Mesodermal cell (in vitro differentiated cells): ENCODE data around the gene GABRQ.

Source experiments
- H3K27ac ChIP-seq: 2 replicates; pipeline ENCODE4 v1.7.0; 2013; ENCODE audit warnings: mild to moderate bottlenecking, low read depth, low read length, moderate library complexity; ENCODE audit not compliant: severe bottlenecking
- H3K36me3 ChIP-seq: 2 replicates; pipeline ENCODE4 v1.7.1; 2013; ENCODE audit warnings: mild to moderate bottlenecking, low read length, moderate library complexity; ENCODE audit not compliant: control insufficient read depth, insufficient read depth
- H3K4me1 ChIP-seq: one replicate; pipeline ENCODE4 v1.7.1; 2013; ENCODE audit warnings: mild to moderate bottlenecking, low read length; ENCODE audit not compliant: insufficient read depth, control insufficient read depth, poor library complexity, severe bottlenecking
- H3K4me3 ChIP-seq: 2 replicates; pipeline ENCODE4 v1.7.0; 2013; ENCODE audit warnings: low read length, control low read depth, mild to moderate bottlenecking; ENCODE audit not compliant: insufficient read depth, poor library complexity, severe bottlenecking; ENCODE audit errors: extremely low read depth
- H3K9me3 ChIP-seq: 2 replicates; pipeline ENCODE4 v1.7.1; 2013; ENCODE audit warnings: mild to moderate bottlenecking, low read length, moderate library complexity; ENCODE audit not compliant: control insufficient read depth
- WGBS, 2 experiments: methylation state at CpG; one replicate each; pipeline ENCODE4 v1.1.5; 2013; ENCODE audit warnings: missing lambda C conversion rate in 2 of 2; ENCODE audit not compliant: insufficient coverage in 2 of 2; 5-methylcytosine and 5-hydroxymethylcytosine counted together

Gene GABRQ

GRCh38 chrX:152640034-152640818 is 2.5 kb downstream of the GABRQ start:
- Histone ChIP-seq H3K27ac (no peak overlapping the region), H3K4me1 (no peaks in the 10 kb centered on the region), H3K9me3 (no peaks in the 10 kb centered on the region), H3K36me3 (no peaks in the 10 kb centered on the region), H3K4me3 (no peak overlapping the region)
- 78 to 93% methylated on average over 4 to 7 of the region's 18 CpGs for WGBS, 2 experiments

- Histone ChIP-seq H3K36me3 (no peaks in the 10 kb centered on the region), H3K4me1 (no peaks in the 10 kb centered on the region), H3K4me3 (no peak overlapping the region), H3K27ac (no peak overlapping the region), H3K9me3 (no peaks in the 10 kb centered on the region)
- 31 to 53% methylated on average over 2 of the region's 10 CpGs for WGBS, 2 experiments
Measured at GRCh38 chrX:152641256-152641875, 3.7 kb downstream of the GABRQ start.

GRCh38 chrX:152641996-152642395 is 4.3 kb downstream of the GABRQ start:
- Histone ChIP-seq H3K4me1 (no peaks in the 10 kb centered on the region), H3K27ac (no peak overlapping the region), H3K4me3 (no peak overlapping the region), H3K36me3 (no peaks in the 10 kb centered on the region), H3K9me3 (no peaks in the 10 kb centered on the region)
- 39% methylated on average over 3 of the region's 6 CpGs; no CpG with 5 or more reads in 1 of the 2 experiments for WGBS, 2 experiments

GRCh38 chrX:152642931-152643564 is 5.4 kb downstream of the GABRQ start:
- Histone ChIP-seq H3K4me1 (no peaks in the 10 kb centered on the region), H3K36me3 (no peaks in the 10 kb centered on the region)
- 53 to 88% methylated on average over 2 to 4 of the region's 11 CpGs for WGBS, 2 experiments

GRCh38 chrX:152646961-152647360 is 9.3 kb downstream of the GABRQ start:
- WGBS, 2 experiments: 93 to 94% methylated on average over 6 to 8 of the region's 12 CpGs
- H3K27ac ChIP-seq: no peak overlapping the region
- H3K9me3 ChIP-seq: no peaks in the 10 kb centered on the region
- H3K36me3 ChIP-seq: no peaks in the 10 kb centered on the region
- H3K4me1 ChIP-seq: no peaks in the 10 kb centered on the region
- H3K4me3 ChIP-seq: no peak overlapping the region

More at GRCh38 chrX:152642931-152643564, 5.4 kb downstream of the GABRQ start:
- Histone ChIP-seq H3K9me3 (no peaks in the 10 kb centered on the region), H3K27ac (no peak overlapping the region), H3K4me3 (no peak overlapping the region)

GRCh38 chrX:152647978-152648377 is 10.3 kb downstream of the GABRQ start:
- 100% methylated on average over 2 of the region's 5 CpGs; no CpG with 5 or more reads in 1 of the 2 experiments for WGBS, 2 experiments
- Histone ChIP-seq H3K36me3 (no peaks in the 10 kb centered on the region), H3K27ac (no peak overlapping the region), H3K4me1 (no peaks in the 10 kb centered on the region), H3K4me3 (no peak overlapping the region), H3K9me3 (no peaks in the 10 kb centered on the region)

- H3K4me1 ChIP-seq: no peaks in the 10 kb centered on the region
- H3K36me3 ChIP-seq: no peaks in the 10 kb centered on the region
- H3K9me3 ChIP-seq: no peaks in the 10 kb centered on the region
- H3K27ac ChIP-seq: no peak overlapping the region
- 100% methylated on average over 2 of the region's 6 CpGs for WGBS, 2 experiments
- no peak overlapping the region for H3K4me3 ChIP-seq
Measured at GRCh38 chrX:152652060-152652459, 14.4 kb downstream of the GABRQ start.

- WGBS, 2 experiments: 91 to 96% methylated on average over 8 to 14 of the region's 16 CpGs
- Histone ChIP-seq H3K9me3 (no peaks in the 10 kb centered on the region), H3K4me3 (no peak overlapping the region), H3K36me3 (no peaks in the 10 kb centered on the region), H3K27ac (no peak overlapping the region), H3K4me1 (no peaks in the 10 kb centered on the region)
Measured at GRCh38 chrX:152652467-152652866, 14.8 kb downstream of the GABRQ start.

GRCh38 chrX:152656087-152656486 is 18.4 kb downstream of the GABRQ start:
- H3K27ac ChIP-seq: no peak overlapping the region
- H3K9me3 ChIP-seq: no peaks in the 10 kb centered on the region
- WGBS, 2 experiments: 100% methylated on average over 2 of the region's 4 CpGs; no CpG with 5 or more reads in 1 of the 2 experiments
- H3K4me3 ChIP-seq: no peak overlapping the region
- H3K4me1 ChIP-seq: no peaks in the 10 kb centered on the region
- no peaks in the 10 kb centered on the region for H3K36me3 ChIP-seq

GRCh38 chrX:152656890-152657289 is 19.2 kb downstream of the GABRQ start:
- 82 to 87% methylated on average over 2 to 4 of the region's 7 CpGs for WGBS, 2 experiments

More at GRCh38 chrX:152656890-152657289, 19.2 kb downstream of the GABRQ start:
- Histone ChIP-seq H3K4me3 (no peak overlapping the region), H3K9me3 (no peaks in the 10 kb centered on the region), H3K27ac (no peak overlapping the region), H3K36me3 (no peaks in the 10 kb centered on the region), H3K4me1 (no peaks in the 10 kb centered on the region)
